SH-SY5Y (cell line): ENCODE data around the gene PSD2.

ENCODE experiments used
- GATA2 ChIP-seq: IDR thresholded peaks from 2 replicates; pipeline ENCODE4 v1.6.1; 2011; ENCODE audit warnings: mild to moderate bottlenecking, low read depth, low read length
- GATA3 ChIP-seq: IDR thresholded peaks from 2 replicates; pipeline ENCODE4 v1.6.1; 2011; ENCODE audit warnings: low read depth, mild to moderate bottlenecking, low read length, moderate library complexity

DNA sequence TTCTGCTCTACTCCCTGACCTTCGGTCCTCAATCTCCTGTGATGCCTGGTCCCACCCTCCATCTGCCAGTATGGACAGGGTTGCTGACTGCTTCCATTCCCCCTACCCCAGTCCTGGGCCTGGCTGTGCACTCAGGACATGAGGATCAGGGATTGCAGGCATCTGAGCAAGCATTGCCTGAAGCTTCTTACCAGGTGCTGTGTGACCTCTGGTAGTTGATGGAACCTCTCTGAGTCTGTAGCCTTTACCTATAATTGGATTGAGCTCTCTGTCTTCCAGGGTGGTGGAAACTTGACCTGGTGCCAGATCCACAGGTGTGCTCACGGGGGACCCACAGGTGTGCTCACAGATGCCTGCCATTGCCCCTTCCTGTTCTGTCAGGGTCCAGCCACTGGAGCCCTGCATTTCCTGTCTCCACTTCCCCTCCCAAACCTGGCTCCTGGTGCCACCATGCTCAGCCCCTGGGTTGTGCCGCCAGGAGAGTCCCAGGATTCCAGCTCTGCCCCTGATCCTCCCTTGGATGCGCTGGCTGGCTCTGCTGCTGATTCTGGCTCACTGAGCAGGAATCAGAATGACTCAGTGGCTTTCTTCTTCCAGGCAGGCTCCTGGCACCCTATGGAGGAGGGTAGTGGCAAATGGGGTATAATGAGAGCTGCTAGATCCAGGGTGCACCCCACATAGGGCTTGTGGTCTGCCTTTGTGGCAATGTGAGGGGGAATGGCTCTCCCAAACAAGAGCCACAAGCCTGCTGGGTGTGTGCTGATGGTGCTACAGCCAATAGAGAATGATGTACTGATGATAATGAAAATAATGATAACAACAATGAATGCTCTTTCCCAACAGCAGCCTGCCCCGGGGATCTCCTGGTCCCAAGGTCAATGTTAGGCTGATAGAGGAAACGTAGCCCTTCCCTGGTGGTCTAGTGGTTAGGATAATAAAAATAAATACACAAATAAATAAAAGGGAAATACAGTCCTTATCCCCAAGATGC lies 35.2 kb upstream of the PSD2 start:
- TF ChIP-seq GATA2 (no peak), GATA3 (no peak)
